GM21423 (cell line): ENCODE measurements around the gene ERC2.

ENCODE experiments used
- ATAC-seq: cut with Tn5 transposase; IDR thresholded peaks from one replicate; pipeline ENCODE4 v1.9.1; 2021; ENCODE audit warnings: mild to moderate bottlenecking, moderate library complexity; ENCODE audit not compliant: unreplicated experiment

Gene ERC2

GRCh38 chr3:56192001-56192400, 276.3 kb downstream of the ERC2 start:
- no peak for ATAC-seq

GRCh38 chr3:56190771-56191305, 277.4 kb downstream of the ERC2 start:
- no peak for ATAC-seq

- no peak for ATAC-seq
Observed at GRCh38 chr3:56190130-56190529, 278.1 kb downstream of the ERC2 start.

DNA sequence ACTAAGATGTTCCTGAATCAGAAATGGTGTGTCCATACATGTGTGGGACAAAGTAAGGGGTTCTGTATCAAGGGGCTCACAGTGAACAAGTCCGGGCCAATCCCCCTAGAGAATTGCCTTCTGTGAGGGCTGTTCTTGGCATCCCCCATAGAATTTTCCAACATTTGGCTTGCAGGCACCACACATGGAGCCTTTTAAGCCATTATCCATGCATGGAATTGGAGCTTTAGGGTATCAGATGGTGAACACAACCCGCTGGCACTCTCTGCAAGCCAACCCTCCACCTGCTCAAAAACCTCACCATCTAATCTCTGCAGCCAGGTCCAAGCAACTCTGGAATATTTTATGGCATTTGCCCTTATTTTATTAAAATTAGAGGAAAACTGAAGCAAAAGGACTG, 278.7 kb downstream of the ERC2 start:
- no peak for ATAC-seq

DNA sequence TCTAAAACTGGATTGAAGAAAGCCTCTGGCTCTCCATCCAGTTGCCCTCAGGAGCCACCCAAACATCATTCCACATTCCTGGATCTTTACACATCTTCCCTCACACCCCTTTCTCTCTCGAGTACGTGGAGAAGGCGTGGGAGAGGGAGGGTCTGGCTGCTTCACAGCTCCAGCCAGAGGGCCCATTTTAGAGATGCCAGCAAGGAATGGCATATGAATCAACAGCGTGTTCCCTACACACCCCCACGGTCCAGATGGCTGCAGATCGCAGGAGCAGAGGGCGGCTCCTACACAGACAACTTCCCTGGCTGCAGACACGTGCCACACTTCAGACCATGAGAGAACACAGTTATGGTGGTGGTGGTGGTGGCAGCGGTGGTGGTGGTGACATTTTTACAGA, 280.1 kb downstream of the ERC2 start:
- ATAC-seq = no peak

DNA sequence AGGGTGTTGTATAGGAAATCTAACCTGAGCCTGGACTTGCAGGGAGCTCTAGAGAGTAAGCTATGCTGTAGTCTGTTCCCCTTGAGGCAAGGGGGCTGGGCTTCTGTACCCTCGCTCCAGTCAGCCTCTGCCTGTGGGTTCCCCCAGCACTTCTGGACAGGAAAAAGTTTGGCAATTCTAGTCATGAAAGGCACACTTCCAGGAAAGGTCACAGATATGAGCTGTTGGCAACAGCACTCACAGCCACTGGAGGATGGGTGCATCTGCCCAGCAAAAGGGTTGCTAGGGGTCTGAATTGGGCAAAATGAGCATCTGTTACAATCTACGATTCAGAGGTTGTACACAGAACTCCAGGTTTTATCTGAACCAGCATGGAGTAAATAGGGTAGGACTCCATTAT, 281.2 kb downstream of the ERC2 start:
- ATAC-seq = no peak

DNA sequence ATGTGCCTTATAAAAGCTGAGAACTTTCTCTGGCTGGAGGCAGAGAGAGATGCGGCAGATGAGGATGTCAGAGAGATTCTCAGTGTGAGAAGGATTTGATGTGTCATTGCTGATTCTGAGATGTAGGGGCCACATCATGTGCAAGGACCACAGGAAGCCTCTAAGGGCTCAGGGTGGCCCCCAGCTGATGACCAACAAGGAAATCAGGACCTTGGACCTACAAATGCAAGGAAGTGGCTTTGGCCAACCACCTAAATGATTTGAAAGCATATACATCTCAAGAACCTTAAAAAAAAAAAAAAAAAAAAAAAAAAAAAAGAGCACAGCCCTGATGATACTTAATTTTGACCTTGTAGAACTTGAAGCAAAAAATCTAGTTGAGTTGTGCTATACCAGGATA, 282.4 kb downstream of the ERC2 start:
- no peak for ATAC-seq

DNA sequence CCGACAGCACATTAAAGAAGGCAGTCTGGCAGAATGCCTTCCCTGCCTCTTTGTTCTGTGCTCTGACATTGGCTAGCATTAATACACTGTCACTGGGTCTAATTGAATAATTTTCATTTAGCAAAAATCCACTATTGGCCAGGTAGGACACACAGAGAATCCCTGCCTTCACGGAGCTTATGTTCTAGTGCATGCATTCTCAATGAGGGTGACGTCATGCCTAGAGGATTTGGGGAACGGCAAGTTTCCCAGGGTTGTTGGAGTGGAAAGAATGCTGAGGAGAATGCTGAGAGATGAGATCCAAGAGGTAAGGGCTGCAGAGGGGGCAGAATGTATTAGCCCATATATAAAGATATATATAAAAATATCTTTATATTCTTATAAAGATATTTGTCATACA, 284.7 kb downstream of the ERC2 start:
- no peak for ATAC-seq

DNA sequence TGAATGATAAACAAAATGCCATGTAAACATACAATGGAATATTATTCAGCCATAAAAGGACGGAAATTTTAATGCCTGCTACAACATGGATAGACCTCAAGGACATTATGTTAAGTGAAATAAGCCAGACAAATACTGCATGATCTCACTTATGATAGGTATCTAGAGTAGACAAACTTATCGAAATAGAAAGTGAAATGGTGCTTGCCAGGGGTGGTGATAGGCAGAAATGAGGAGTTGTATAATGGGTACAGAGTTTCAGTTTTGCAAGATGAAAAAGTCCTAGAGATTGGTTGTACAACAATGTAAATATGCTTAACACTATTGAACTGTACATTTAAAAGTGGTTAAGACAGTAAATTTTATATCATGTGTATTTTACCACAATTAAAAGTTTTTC, 287.8 kb downstream of the ERC2 start:
- no peak for ATAC-seq

- no peak for ATAC-seq
Observed at GRCh38 chr3:56173601-56174000, 294.7 kb downstream of the ERC2 start.

GRCh38 chr3:56164436-56164835, 303.8 kb downstream of the ERC2 start:
- ATAC-seq = no peak

DNA sequence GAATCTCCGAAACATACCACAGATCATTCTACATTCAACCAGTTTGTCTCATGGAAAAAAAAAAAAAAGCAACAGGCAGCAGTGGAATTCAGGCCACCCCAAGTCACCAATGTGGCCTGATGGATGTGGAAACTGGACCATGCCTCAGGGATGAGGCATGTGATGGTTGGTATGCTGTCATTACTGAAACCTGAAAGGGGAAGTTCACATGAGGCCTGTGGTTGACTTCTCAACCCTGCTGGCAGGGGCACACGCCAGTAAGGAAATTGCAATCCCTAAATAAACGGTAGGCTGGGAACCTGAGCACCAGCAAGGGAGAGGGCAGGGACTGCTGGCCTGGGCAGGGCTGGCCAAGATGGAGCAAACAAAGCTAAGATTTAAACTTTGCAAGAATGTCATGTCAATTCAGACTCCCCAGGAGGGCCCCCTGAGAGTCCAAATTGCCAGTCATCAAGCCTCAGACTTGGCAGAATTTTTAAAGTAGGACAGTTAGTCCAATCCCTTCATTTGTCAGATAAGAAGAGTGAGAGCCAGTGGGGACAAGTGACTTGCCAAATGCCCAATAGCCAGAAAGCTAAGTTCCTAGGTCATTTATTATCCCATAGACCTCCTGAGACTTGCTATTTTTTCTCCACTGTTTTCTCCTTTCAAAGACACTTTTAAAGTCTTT, 310.4 kb downstream of the ERC2 start:
- ATAC-seq = peak; percentile 81

DNA sequence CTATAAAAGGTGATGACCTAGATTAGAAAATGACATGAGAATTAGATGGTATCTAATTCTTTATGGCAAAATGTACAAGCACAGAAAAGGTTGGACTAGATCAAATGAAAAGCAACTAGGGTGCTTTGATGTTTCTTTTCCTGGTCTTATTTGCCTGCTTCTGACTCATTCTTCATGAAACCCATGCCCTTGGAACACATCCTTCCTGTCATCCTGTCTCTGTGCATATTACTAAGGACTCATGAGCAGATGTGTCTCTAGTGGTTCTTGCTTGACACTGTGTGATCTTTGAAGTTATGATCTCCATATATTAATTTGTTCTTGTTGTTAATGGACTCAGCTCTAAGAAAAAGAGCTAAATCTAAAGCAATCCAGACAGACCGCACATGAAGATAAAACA, 314.0 kb downstream of the ERC2 start:
- no peak for ATAC-seq

- ATAC-seq = no peak
Observed at GRCh38 chr3:56147354-56147753, 320.9 kb downstream of the ERC2 start.

GRCh38 chr3:56145410-56145809, 322.9 kb downstream of the ERC2 start:
- no peak for ATAC-seq

GRCh38 chr3:56144805-56145204, 323.5 kb downstream of the ERC2 start:
- no peak for ATAC-seq

DNA sequence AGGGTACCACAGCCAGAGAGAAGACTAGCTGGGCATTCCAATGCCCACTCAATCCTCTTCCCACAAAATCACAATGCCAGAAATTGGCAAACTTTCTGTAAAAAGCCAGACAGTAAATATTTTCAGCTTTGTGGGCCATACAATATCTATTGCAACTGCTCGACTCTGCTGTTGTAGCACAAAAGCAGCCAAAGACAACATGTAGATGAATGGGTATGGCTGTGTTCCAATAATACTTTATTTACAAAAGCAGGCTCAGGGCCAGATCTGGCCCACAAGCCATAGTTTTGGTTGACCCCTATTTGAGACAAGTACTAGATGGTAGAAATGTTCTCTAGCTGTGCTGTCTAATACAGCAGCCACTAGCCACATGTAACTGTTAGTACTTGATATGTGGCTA, 330.9 kb downstream of the ERC2 start:
- ATAC-seq = no peak

DNA sequence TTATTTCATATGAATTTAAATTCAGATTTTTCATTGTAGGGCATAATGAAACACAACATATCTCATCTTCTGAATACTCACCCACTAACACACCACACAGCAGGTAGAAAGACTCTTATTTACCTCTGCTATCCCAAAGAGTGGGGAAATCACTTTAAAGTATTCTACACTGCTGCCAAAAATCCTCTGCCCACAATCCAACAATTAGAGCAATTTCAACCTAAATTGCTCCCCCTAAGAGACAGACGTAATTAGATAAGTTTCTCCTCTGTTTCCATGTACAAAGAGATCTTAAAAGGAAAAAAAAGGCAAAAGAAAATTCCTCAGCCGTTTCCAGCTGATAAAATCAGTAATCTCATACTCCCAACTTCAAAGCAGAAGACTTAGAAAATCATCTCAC, 331.8 kb downstream of the ERC2 start:
- no peak for ATAC-seq

DNA sequence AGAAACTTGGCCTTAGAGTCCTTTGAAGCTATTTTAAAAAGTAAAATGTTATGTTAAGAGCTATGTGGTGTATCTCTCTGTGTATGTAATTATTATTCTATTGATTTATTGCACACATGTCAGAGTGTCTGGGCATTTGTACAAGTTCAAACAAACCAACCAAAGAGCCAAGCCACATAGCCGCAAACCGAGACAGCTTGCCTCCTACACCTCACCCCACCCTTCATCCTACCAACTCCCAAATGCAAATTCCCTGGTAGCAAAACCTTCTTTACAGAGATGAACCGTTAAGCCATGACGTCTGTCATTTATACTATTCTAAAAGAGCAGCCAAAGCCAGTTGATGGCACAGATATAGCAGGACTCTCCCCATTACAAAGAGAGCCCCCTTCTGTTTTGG, 332.3 kb downstream of the ERC2 start:
- no peak for ATAC-seq

DNA sequence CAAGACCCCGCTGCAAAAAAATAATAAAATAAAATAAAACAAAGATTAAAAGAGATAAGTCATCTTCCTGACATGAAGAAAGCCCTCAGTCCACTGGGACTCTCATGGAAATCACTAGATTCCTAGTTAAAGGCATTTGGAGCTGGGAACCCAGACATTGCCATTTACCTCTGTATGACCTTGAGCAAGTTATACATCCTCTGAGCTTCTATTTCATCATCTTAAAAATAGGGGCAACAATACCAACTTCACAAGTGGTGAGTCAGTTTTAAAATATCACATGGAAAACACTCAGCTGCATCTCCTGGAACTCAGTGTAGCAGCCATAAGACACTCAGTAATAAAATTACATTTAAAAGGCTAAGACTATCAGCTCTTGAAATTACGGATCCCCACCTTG, 334.8 kb downstream of the ERC2 start:
- ATAC-seq = no peak

- no peak for ATAC-seq
Observed at GRCh38 chr3:56132762-56133161, 335.5 kb downstream of the ERC2 start.

DNA sequence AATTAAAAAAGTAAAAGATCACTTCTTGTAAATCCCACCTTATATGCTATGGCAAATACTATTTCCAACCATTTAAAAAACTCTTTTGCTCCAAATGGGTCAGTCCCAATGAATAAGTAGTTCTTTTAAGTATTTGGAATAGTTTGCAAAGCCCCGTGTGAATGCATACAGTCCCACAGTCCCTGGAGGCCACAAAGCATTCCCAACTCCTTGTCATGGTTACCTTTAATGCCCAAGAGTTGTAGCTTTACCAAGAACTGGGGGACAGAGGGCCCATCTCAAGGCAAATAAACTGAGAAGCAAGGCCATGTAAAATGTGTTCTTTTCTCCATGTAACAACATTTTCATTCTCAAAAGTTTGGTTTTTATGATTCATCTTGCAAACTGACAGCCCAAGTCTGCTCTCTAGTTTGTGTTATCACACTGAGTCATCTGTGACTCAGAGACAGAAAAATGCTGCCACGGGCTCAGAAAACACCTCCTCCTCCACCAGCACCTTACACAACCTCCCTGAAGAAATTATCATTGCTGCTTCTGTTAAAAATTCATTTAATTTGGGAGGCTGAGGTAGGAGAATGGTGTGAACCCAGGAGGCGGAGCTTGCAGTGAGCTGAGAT, 336.2 kb downstream of the ERC2 start:
- ATAC-seq = no peak

DNA sequence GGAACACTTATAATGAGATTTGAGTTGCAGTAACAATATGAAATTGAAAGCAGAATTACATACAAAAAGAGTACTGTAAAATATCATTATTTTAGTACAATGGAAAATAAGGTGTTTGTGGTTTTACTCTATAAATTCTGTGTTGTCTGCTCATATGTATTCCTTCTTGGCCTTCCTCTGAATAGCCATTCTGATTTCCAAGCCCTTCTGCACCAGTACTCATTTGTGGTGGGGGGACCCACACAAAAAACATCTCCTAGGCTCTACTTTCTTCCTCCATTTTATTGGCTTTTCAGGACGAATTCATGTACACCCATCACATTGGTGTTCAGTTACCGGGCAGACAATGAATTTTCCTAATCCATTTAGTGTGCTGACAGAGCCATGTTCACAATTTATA, 338.2 kb downstream of the ERC2 start:
- ATAC-seq = no peak
